ENCODE measurements around the gene SLC9A4.

Gene SLC9A4

DNA sequence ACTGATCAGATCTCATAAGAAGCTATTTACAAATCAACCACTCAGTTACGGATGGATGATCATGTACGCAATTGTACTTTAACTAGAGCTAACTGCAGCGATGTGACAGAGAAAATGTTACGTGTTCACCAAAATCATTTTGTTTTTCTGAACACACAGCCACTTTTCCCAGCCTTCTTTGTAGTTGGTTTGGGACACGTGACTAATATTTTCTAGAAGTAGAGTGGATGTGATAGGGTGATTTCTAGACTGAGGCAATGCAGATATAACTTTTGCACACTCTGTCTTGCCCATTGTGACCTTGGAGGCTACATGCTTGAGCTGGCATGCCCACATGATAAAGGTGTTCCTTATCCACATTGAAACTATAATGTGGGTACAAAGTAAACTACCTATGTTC, 9.9 kb upstream of the SLC9A4 start:
- no peaks in the 10 kb centered on the region for H3K27me3 ChIP-seq (ENCODE audit: control insufficient read depth, insufficient read depth, low read length)
- no peak overlapping the region for H3K4me3 ChIP-seq (ENCODE audit: low read length)
- H3K9me3 ChIP-seq (ENCODE audit: control insufficient read depth, low read length), result no peaks in the 10 kb centered on the region
- no peak overlapping the region for H3K9ac ChIP-seq (ENCODE audit: low read length)
- H3K36me3 ChIP-seq (ENCODE audit: control insufficient read depth, insufficient read depth, low read length), result no peaks in the 10 kb centered on the region
- no peaks in the 10 kb centered on the region for H3K4me1 ChIP-seq (ENCODE audit: control insufficient read depth, insufficient read depth, low read length)

- Histone ChIP-seq H3K9ac (ENCODE audit: low read length) (no peak overlapping the region), H3K4me1 (ENCODE audit: control insufficient read depth, insufficient read depth, low read length) (no peaks in the 10 kb centered on the region), H3K27me3 (ENCODE audit: control insufficient read depth, insufficient read depth, low read length) (no peaks in the 10 kb centered on the region), H3K9me3 (ENCODE audit: control insufficient read depth, low read length) (no peaks in the 10 kb centered on the region), H3K4me3 (ENCODE audit: low read length) (no peak overlapping the region), H3K36me3 (ENCODE audit: control insufficient read depth, insufficient read depth, low read length) (no peaks in the 10 kb centered on the region)
Observed at GRCh38 chr2:102470168-102470567, 2.9 kb upstream of the SLC9A4 start.

GRCh38 chr2:102473631-102474030, 605 bp downstream of the SLC9A4 start:
- H3K27me3 ChIP-seq (ENCODE audit: control insufficient read depth, insufficient read depth, low read length), result no peaks in the 10 kb centered on the region
- peak overlapping the region; percentile 20 for H3K4me3 ChIP-seq (ENCODE audit: low read length)
- H3K36me3 ChIP-seq (ENCODE audit: control insufficient read depth, insufficient read depth, low read length), result no peaks in the 10 kb centered on the region
- H3K9ac ChIP-seq (ENCODE audit: low read length), result peak overlapping the region; percentile 45
- no peaks in the 10 kb centered on the region for H3K9me3 ChIP-seq (ENCODE audit: control insufficient read depth, low read length)
- peaks cover 24% of the 10 kb centered on the region for H3K4me1 ChIP-seq (ENCODE audit: control insufficient read depth, insufficient read depth, low read length)

DNA sequence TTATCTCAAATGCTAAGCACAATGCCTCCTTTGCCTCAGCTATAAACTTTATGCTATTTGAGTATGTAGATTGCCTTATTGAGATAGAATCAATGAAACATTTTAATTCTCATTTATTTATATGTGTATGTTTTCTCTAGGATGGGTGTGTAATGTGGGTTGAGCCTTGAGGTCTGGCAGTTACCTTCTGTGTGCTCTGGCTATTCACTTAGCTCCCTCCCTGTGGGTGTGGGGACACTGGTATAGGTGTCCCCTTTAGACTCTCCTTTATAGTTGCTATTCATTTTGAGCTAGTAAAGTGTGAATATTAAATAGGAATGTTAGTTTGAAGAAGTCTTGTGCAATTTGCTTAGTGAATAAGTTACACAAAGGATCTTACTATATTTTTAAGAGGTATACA, 1.8 kb downstream of the SLC9A4 start:
- Histone ChIP-seq H3K36me3 (ENCODE audit: control insufficient read depth, insufficient read depth, low read length) (no peaks in the 10 kb centered on the region), H3K9me3 (ENCODE audit: control insufficient read depth, low read length) (no peaks in the 10 kb centered on the region), H3K27me3 (ENCODE audit: control insufficient read depth, insufficient read depth, low read length) (no peaks in the 10 kb centered on the region), H3K4me1 (ENCODE audit: control insufficient read depth, insufficient read depth, low read length) (peaks cover 35% of the 10 kb centered on the region), H3K9ac (ENCODE audit: low read length) (peak overlapping the region; percentile 45), H3K4me3 (ENCODE audit: low read length) (peak overlapping the region; percentile 29)

DNA sequence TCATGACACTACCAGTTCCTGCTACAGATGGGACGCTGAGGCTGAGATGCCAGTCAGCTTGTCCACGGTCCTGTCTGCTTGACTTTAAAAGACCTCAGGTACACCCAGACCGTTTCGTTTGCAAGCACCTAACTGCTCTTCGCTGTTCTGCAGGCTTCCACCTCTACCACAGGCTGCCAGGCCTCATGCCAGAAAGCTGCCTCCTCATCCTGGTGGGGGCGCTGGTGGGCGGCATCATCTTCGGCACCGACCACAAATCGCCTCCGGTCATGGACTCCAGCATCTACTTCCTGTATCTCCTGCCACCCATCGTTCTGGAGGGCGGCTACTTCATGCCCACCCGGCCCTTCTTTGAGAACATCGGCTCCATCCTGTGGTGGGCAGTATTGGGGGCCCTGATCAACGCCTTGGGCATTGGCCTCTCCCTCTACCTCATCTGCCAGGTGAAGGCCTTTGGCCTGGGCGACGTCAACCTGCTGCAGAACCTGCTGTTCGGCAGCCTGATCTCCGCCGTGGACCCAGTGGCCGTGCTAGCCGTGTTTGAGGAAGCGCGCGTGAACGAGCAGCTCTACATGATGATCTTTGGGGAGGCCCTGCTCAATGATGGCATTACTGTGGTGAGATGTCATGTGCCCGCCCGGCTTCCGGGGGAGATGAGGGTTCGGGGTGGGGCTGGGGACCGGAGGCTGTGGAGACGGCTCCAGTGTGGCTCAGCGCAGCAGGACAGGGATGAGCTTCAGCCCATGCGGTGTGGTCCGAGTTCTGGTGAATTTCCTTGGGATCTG, 5.9 kb downstream of the SLC9A4 start:
- no peaks in the 10 kb centered on the region for H3K27me3 ChIP-seq (ENCODE audit: control insufficient read depth, insufficient read depth, low read length)

DNA sequence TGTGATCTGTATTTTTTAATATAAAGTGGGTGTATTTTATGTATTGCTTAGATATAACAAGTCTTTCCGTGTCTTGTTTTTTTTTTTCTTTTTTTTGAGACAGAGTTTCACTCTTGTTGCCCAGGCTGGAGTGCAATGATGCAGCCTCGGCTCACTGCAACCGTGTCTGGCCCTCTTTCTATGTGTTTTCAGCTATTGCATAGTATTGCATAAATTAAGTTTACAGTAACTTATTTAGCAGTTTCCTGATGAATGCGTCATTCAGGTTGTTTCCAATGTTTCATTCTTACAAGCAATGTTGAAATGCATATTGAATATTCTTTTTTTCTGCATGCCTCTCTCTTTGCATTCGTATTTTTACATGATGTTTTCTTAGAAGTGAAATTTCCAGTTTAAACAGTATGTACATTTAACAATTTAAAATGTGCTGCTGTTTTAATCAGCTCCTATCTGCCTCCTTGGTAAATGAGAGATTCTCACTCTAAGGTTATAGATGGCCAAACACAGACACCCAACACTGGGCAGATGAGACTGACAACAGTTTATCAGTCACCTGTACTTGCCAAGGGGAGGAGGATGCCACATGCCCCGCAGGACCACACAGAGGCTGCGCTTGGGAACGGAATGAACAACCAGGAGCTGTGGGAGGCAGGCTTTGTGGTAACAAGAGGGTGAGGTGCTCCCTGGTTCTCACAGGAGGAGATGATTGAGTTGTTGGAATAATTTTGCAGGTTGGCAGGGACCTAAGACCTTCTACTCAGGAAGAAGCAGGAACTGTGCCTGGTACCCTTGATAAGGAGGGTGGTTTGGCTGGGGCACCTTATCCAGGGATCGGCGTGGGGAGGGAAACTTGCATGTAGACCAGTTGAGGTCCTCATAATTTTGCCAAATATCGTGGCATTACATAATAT, 7.5 kb downstream of the SLC9A4 start:
- peak overlapping the region; percentile 1 for H3K9ac ChIP-seq (ENCODE audit: low read length)
- no peaks in the 10 kb centered on the region for H3K27me3 ChIP-seq (ENCODE audit: control insufficient read depth, insufficient read depth, low read length)
- no peaks in the 10 kb centered on the region for H3K9me3 ChIP-seq (ENCODE audit: control insufficient read depth, low read length)
- H3K4me1 ChIP-seq (ENCODE audit: control insufficient read depth, insufficient read depth, low read length), result peaks cover 56% of the 10 kb centered on the region
- H3K36me3 ChIP-seq (ENCODE audit: control insufficient read depth, insufficient read depth, low read length), result peaks cover 4% of the 10 kb centered on the region
- H3K4me3 ChIP-seq (ENCODE audit: low read length), result no peak overlapping the region

More for the DNA sequence above, 5.9 kb downstream of the SLC9A4 start:
- H3K36me3 ChIP-seq (ENCODE audit: control insufficient read depth, insufficient read depth, low read length), result peaks cover 4% of the 10 kb centered on the region
- H3K9ac ChIP-seq (ENCODE audit: low read length), result peak overlapping the region; percentile 27
- peak overlapping the region; percentile 14 for H3K4me3 ChIP-seq (ENCODE audit: low read length)
- no peaks in the 10 kb centered on the region for H3K9me3 ChIP-seq (ENCODE audit: control insufficient read depth, low read length)
- peaks cover 43% of the 10 kb centered on the region for H3K4me1 ChIP-seq (ENCODE audit: control insufficient read depth, insufficient read depth, low read length)

GRCh38 chr2:102481931-102482330, 8.9 kb downstream of the SLC9A4 start:
- H3K9ac ChIP-seq (ENCODE audit: low read length), result no peak overlapping the region
- no peaks in the 10 kb centered on the region for H3K27me3 ChIP-seq (ENCODE audit: control insufficient read depth, insufficient read depth, low read length)
- H3K36me3 ChIP-seq (ENCODE audit: control insufficient read depth, insufficient read depth, low read length), result peaks cover 13% of the 10 kb centered on the region
- H3K9me3 ChIP-seq (ENCODE audit: control insufficient read depth, low read length), result no peaks in the 10 kb centered on the region
- no peak overlapping the region for H3K4me3 ChIP-seq (ENCODE audit: low read length)
- H3K4me1 ChIP-seq (ENCODE audit: control insufficient read depth, insufficient read depth, low read length), result peaks cover 61% of the 10 kb centered on the region

GRCh38 chr2:102483086-102483485, 10.1 kb downstream of the SLC9A4 start:
- H3K9me3 ChIP-seq (ENCODE audit: control insufficient read depth, low read length), result no peaks in the 10 kb centered on the region
- H3K4me1 ChIP-seq (ENCODE audit: control insufficient read depth, insufficient read depth, low read length), result peaks cover 61% of the 10 kb centered on the region
- no peak overlapping the region for H3K9ac ChIP-seq (ENCODE audit: low read length)
- no peaks in the 10 kb centered on the region for H3K27me3 ChIP-seq (ENCODE audit: control insufficient read depth, insufficient read depth, low read length)
- H3K36me3 ChIP-seq (ENCODE audit: control insufficient read depth, insufficient read depth, low read length), result peaks cover 13% of the 10 kb centered on the region
- no peak overlapping the region for H3K4me3 ChIP-seq (ENCODE audit: low read length)

DNA sequence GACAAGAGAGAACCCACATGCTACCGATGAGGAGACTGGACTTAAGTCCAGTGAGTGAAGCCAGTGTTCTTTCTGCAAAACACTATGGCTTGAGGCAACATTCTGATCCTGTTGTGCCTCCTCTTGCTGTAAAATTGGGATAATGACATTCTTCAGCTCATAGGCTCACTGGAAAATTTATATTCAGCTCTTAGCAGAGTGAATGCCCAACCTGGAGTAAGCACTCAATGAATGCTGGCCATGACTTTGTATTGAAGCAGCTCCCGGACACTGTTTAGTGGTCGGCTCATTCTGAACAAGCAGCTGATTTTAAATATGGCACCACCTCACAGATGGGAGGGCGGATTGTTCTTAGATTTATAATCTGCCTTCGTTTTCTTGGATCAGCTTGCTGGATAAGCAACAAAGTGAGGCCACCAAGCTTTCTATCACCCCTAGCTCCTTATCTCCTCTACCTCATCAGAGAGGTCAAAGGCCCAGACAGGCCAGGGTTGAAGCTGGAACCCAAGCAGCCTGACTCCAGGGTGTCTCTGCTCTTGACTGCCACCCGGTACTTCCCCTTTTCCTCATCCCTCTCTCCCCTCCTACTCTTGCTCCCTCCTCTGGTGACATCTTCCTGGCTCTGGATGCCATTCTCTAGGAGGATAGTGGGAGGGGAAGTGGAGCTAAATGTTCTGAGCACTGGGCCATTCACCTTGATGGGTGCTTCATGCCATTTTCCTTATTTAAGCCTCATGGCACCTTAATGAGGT, 11.5 kb downstream of the SLC9A4 start:
- H3K9me3 ChIP-seq (ENCODE audit: control insufficient read depth, low read length), result no peaks in the 10 kb centered on the region
- H3K36me3 ChIP-seq (ENCODE audit: control insufficient read depth, insufficient read depth, low read length), result peaks cover 13% of the 10 kb centered on the region
- H3K4me3 ChIP-seq (ENCODE audit: low read length), result no peak overlapping the region
- no peaks in the 10 kb centered on the region for H3K27me3 ChIP-seq (ENCODE audit: control insufficient read depth, insufficient read depth, low read length)
- H3K4me1 ChIP-seq (ENCODE audit: control insufficient read depth, insufficient read depth, low read length), result peaks cover 57% of the 10 kb centered on the region
- no peak overlapping the region for H3K9ac ChIP-seq (ENCODE audit: low read length)

DNA sequence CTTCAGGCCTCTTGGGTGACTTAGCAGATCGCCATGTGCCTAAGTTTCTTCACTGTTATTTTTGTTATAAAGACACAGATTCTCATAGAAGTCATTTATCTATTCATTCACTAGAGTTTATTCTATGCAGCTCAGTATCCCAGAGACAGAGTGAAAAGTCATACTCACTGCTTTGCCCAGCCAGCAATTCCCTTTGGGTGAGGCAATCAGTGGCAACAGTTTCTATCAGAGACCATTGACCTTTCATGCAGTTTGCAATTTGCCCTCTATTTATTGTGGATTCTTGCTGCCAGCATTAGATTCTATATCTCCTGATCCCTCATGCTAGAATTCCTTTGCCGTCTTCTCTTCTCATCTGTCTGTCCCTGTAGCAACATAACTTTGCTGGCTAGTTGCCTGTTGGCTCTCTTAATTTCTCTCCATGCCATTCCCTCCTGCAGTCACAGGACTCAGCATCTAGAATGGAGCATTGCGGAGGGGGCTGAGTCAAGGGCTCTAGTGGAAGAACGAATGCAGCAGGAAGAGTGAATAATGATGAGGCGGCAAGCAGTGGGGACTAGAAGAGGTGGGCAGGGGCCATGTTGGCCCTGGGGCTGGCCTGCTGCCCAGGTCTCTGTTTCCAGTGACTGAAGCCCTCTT, 12.2 kb downstream of the SLC9A4 start:
- H3K4me3 ChIP-seq (ENCODE audit: low read length), result no peak overlapping the region
- no peaks in the 10 kb centered on the region for H3K9me3 ChIP-seq (ENCODE audit: control insufficient read depth, low read length)
- no peak overlapping the region for H3K9ac ChIP-seq (ENCODE audit: low read length)
- peaks cover 54% of the 10 kb centered on the region for H3K4me1 ChIP-seq (ENCODE audit: control insufficient read depth, insufficient read depth, low read length)
- no peaks in the 10 kb centered on the region for H3K27me3 ChIP-seq (ENCODE audit: control insufficient read depth, insufficient read depth, low read length)
- peaks cover 13% of the 10 kb centered on the region for H3K36me3 ChIP-seq (ENCODE audit: control insufficient read depth, insufficient read depth, low read length)

- Histone ChIP-seq H3K27me3 (ENCODE audit: control insufficient read depth, insufficient read depth, low read length) (no peaks in the 10 kb centered on the region), H3K9me3 (ENCODE audit: control insufficient read depth, low read length) (no peaks in the 10 kb centered on the region)
Observed at GRCh38 chr2:102486941-102487702, 14.1 kb downstream of the SLC9A4 start.

More at GRCh38 chr2:102486941-102487702, 14.1 kb downstream of the SLC9A4 start:
- Histone ChIP-seq H3K9ac (ENCODE audit: low read length) (peak overlapping the region; percentile 18), H3K4me1 (ENCODE audit: control insufficient read depth, insufficient read depth, low read length) (peaks cover 53% of the 10 kb centered on the region), H3K4me3 (ENCODE audit: low read length) (no peak overlapping the region), H3K36me3 (ENCODE audit: control insufficient read depth, insufficient read depth, low read length) (peaks cover 9% of the 10 kb centered on the region)
